Esophagus muscularis mucosa (tissue), 4 donors: ENCODE results near the gene STUM. TPM values are rescaled to one million over a fixed set of nuclear protein-coding genes. Genes with fewer than 3 reads are reported as not detected.

ENCODE experiments used
- DNase-seq: peaks from one replicate; pipeline ENCODE4 v3.0.0-alpha.2; 2017; ENCODE audit errors: extremely low spot score
- H3K27ac ChIP-seq, 4 donors: fragments of 200-600 bp; sonication (generic); replicated peaks in 1 of 4; 1 replicate in 3 of 4; 2 replicates in 1 of 4; pipeline ENCODE4 v1.5.1; 2016 to 2019; ENCODE audit warnings: mild to moderate bottlenecking in 1 of 4
- H3K27me3 ChIP-seq, 4 donors: fragments of 200-600 bp; sonication (generic); one replicate each; pipeline versions ENCODE4 v1.5.1 to v1.6.0; 2016 to 2019
- H3K36me3 ChIP-seq, 4 donors: fragments of 200-600 bp; sonication (generic); one replicate each; pipeline ENCODE4 v1.5.1; 2016 to 2019
- H3K4me1 ChIP-seq, 4 donors: fragments of 200-600 bp; sonication (generic); one replicate each; pipeline ENCODE4 v1.5.1; 2016 to 2019
- H3K4me3 ChIP-seq, 4 donors: fragments of 200-600 bp; sonication (generic); 1 replicate in 2 of 4; 2 replicates in 2 of 4; pipeline ENCODE4 v1.5.1; 2016 to 2019; ENCODE audit warnings: mild to moderate bottlenecking in 4 of 4, moderate library complexity in 1 of 4
- H3K9me3 ChIP-seq, 4 donors: fragments of 200-600 bp; sonication (generic); 1 replicate in 3 of 4; 2 replicates in 1 of 4; pipeline ENCODE4 v1.5.1; 2016 to 2019
- EP300 ChIP-seq: sonication (generic); formaldehyde crosslinking; IDR thresholded peaks from one replicate; pipeline ENCODE4 v1.6.1; 2017; ENCODE audit warnings: antibody characterized with exemption
- POLR2A ChIP-seq: fragments of 450-650 bp; IDR thresholded peaks from one replicate; pipeline ENCODE4 v1.6.1; 2017; ENCODE audit warnings: antibody characterized with exemption, moderate library complexity, mild to moderate bottlenecking, low read depth
- POLR2AphosphoS5 ChIP-seq, 2 donors: sonication (generic); formaldehyde crosslinking; IDR thresholded peaks; one replicate each; pipeline ENCODE4 v1.6.1; 2017; ENCODE audit warnings: antibody characterized with exemption in 2 of 2
- WGBS: methylation state at CpG from one replicate; pipeline ENCODE4 v1.1.5; 2018; 5-methylcytosine and 5-hydroxymethylcytosine counted together
- intact Hi-C: fragments of 100-400 bp; cut with DNase I; formaldehyde crosslinking; loops from one replicate; pipeline ENCODE4 v1.15.1; 2023
- total RNA-seq, 4 donors: library from RNA; depleted of rRNA; stranded (reverse); fragments of >200 nt; gene quantifications; one replicate each; pipeline versions ENCODE4 v1.1.0 to v1.2.1, GENCODE V29; 2016
- TF ChIP-seq, protein P1 (sequence below), 3 experiments: fragments of 200-600 bp in 2 of 3; fragments of 450-650 bp in 1 of 3; sonication (generic) in 2 of 3; IDR thresholded peaks; one replicate each; pipeline ENCODE4 v1.5.1; 2017 to 2019; ENCODE audit warnings: antibody characterized with exemption in 3 of 3, mild to moderate bottlenecking in 2 of 3, moderate library complexity in 1 of 3

The STUM gene
- total RNA-seq, 4 donors from 2014 or later = 3.1 to 7.6 (median 6.3) TPM

DNA sequence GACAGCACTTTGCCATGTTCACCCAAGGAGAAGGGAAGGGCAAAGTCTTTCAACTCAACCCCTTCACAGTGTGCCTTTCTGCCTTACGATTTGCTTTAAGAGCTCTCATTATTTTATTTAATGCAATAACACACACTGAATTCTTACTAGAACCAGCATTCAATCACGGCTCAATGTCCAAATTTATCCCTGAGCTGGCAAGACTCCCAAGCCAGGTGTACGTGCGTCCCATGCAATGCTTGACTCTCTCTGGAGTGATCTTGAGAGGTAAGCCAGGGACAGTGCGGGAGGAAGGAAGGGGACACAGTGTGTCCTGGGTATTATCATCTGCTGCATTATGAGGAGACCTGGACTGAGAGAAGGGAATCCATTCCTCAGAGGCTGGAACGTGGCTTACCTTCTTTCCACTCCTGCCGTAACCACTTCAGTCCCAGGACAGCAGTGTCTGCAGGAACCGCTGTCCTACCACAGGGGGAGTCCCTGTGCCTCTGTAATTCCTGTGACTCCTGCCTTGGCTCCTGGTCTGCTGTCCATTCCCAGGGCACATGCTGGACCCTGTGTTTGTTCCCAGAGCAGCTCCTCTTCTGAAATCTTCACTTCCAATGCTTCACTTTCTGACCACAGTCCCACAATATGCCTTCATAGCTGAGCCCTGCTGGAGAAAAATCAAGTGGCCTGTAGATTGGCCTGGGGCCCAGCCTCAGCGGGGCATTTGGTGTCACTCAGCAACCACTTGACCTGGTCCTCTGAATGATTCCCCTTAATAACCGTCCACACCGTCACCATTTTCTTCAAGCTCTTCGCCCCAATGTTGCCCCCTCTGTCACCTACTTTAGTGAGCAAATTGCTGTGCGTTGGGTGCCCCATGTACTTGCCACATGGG, 28.6 kb upstream of the STUM start:
- intact Hi-C loops = no loop called here
- TF ChIP-seq POLR2AphosphoS5 (IDR thresholded peaks at IDR 0.05) (no peak), EP300 (no peak), POLR2A (no peak)
- TF ChIP-seq, protein P1, sequence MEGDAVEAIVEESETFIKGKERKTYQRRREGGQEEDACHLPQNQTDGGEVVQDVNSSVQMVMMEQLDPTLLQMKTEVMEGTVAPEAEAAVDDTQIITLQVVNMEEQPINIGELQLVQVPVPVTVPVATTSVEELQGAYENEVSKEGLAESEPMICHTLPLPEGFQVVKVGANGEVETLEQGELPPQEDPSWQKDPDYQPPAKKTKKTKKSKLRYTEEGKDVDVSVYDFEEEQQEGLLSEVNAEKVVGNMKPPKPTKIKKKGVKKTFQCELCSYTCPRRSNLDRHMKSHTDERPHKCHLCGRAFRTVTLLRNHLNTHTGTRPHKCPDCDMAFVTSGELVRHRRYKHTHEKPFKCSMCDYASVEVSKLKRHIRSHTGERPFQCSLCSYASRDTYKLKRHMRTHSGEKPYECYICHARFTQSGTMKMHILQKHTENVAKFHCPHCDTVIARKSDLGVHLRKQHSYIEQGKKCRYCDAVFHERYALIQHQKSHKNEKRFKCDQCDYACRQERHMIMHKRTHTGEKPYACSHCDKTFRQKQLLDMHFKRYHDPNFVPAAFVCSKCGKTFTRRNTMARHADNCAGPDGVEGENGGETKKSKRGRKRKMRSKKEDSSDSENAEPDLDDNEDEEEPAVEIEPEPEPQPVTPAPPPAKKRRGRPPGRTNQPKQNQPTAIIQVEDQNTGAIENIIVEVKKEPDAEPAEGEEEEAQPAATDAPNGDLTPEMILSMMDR (IDR thresholded peaks at IDR 0.05) = no peak
- Histone ChIP-seq H3K9me3 (peaks cover 0 to 5% (median 0%) of the 10 kb centered on the region in 4 donors), H3K4me3 (no peak overlapping the region), H3K27me3 (no peaks in the 10 kb centered on the region), H3K27ac (no peak overlapping the region), H3K4me1 (no peaks in the 10 kb centered on the region), H3K36me3 (no peaks in the 10 kb centered on the region)
- WGBS = 69% methylated on average over 12 of the region's 13 CpGs
- no peak for DNase-seq

DNA sequence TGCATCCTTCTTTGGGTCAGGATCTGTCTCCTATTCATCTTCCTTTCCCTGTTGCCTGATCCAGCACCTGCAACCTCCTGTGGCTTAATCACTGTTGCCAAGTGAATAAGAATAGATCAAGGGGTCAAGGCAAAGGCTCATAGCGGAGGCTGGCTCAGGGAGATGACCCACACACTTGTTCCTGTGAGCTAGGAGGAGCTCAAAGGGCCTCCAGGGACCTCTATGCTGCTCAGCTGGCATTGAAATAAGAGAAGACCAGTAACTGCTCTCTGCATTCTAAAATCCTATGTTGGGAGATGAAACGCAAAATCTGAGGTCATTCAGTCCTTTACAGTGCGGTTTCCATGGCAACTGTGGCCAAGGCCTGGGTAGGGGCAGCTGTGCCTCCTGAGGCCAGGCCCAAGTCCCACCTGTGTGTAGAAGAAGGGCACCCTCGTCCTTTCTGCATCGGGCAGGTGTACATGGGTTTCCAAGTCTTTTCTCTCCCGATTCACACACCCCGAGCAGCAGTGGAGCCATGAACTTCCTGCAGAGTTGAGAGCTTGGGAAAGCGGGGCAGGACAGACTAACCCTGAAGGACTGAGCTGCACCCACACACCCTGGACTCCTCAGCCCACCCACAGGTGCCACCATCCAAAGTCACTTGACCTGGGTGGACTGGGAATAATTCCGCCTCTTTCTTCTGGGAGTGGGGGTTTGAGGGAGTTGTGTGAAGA, 27.8 kb upstream of the STUM start:
- Histone ChIP-seq H3K36me3 (no peaks in the 10 kb centered on the region), H3K4me1 (no peaks in the 10 kb centered on the region), H3K27me3 (no peaks in the 10 kb centered on the region), H3K27ac (no peak overlapping the region), H3K4me3 (no peak overlapping the region), H3K9me3 (peaks cover 0 to 5% (median 0%) of the 10 kb centered on the region in 4 donors)
- no peak for DNase-seq
- WGBS = 75% methylated on average over 7 of the region's 9 CpGs
- intact Hi-C loops = no loop called here
- TF ChIP-seq EP300 (no peak), POLR2A (no peak), POLR2AphosphoS5 (IDR thresholded peaks at IDR 0.05) (no peak)
- TF ChIP-seq, protein P1 (IDR thresholded peaks at IDR 0.05) = no peak

DNA sequence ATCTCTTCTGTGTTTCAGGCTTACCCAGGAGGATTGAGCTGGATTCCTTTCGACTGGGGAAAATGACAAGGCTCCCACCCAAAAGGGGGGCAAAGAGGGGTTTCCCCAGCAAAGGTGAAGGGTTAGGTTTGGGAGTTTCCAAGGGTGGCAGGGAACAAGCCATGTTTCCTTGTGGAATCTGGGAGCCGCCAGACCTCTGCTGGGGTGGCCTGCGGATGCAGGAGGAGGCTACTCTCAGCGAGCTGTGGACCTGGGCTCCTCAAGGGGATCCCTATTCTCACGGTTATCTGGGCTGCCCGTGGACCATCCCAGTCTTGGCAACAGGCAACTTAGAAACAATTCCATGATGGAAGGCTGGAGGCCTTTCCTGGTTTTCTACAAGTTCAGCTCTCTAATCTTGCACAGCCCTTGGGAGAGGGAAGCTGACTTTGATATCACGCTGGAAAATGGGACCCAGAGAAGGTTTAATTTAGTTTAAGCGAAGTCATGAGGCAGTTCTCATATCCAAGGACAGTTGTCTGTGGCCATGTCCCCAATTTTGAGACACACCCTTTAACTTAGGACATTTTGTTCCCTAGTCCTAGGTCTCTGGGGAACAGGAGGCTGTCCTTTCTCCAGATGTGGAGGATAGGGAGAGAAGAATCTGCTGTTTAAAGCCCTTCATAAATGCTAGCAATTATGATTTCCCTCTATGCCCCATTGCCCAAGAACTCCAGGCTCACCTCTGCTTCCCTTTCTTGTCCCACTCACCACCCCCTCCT, 24.7 kb upstream of the STUM start:
- Histone ChIP-seq H3K4me1 (peaks cover 0 to 14% (median 12%) of the 10 kb centered on the region in 4 donors), H3K36me3 (no peaks in the 10 kb centered on the region), H3K9me3 (peaks cover 0 to 5% (median 0%) of the 10 kb centered on the region in 4 donors), H3K27me3 (no peaks in the 10 kb centered on the region), H3K4me3 (no peak overlapping the region), H3K27ac (peak overlapping the region in 1 of 4 donors; percentile 16)
- no peak for DNase-seq
- WGBS = 79% methylated on average over 8 of the region's 8 CpGs
- intact Hi-C loops = no loop called here
- TF ChIP-seq, protein P1 (IDR thresholded peaks at IDR 0.05) = no peak
- TF ChIP-seq EP300 = no peak
- no peak for TF ChIP-seq POLR2AphosphoS5 (IDR thresholded peaks at IDR 0.05)
- no peak for TF ChIP-seq POLR2A

DNA sequence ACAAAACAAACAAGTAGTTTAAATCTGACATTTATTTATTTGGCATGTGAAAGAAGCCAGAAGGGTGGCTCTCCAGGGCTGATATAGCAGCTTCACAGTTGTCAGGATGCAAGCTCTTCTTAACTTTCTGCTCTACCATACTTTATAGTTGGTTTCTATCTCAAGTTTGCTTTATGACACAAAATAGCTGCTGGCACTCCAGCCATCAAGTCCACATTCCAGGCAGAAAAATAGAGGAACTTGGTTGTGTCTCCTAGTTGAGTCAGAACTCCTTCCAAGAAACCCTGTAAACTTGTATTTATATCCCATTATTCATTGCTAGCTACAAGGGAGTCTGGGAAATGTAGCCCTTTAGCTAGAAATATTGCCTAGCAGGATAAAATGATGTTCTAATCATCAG, 24.0 kb upstream of the STUM start:
- Histone ChIP-seq H3K4me1 (peaks cover 0 to 14% (median 12%) of the 10 kb centered on the region in 4 donors), H3K27ac (no peak overlapping the region), H3K9me3 (peaks cover 0 to 5% (median 0%) of the 10 kb centered on the region in 4 donors), H3K4me3 (no peak overlapping the region), H3K27me3 (no peaks in the 10 kb centered on the region), H3K36me3 (no peaks in the 10 kb centered on the region)
- no peak for DNase-seq
- intact Hi-C loops = no loop called here
- TF ChIP-seq POLR2A (no peak), POLR2AphosphoS5 (IDR thresholded peaks at IDR 0.05) (no peak), EP300 (no peak)
- TF ChIP-seq, protein P1 (IDR thresholded peaks at IDR 0.05) = no peak
